ENCODE data around the gene DTX3. TPM values are rescaled to one million over a fixed set of nuclear protein-coding genes. Genes with fewer than 3 reads are reported as not detected.

Gene DTX3
- total and polyA plus RNA-seq, 2 of the 13 experiments (the other 11 are each of a cell fraction or from before 2014, with no cell fraction given): 9.0 to 27.2 TPM

GRCh38 chr12:57621497-57622292 is 17.1 kb downstream of the DTX3 start (continued):
- TF ChIP-seq ZNF883 (CRISPR knock-in tag; IDR thresholded peaks at IDR 0.05; ENCODE audit: not compliant biosample characterization) (peak; percentile 62), FOXK2 (IDR thresholded peaks at IDR 0.05) (no peak), PRDM4 (CRISPR knock-in tag; IDR thresholded peaks at IDR 0.05; ENCODE audit: borderline replicate concordance) (no peak), MTF2 (CRISPR knock-in tag; IDR thresholded peaks at IDR 0.05; ENCODE audit: borderline replicate concordance) (no peak), KLF11 (CRISPR knock-in tag; IDR thresholded peaks at IDR 0.05) (no peak), SUZ12 (IDR thresholded peaks at IDR 0.05; ENCODE audit: low read depth, low read length) (no peak), AHR (CRISPR knock-in tag; IDR thresholded peaks at IDR 0.05) (no peak), HOXA9 (CRISPR knock-in tag; IDR thresholded peaks at IDR 0.05; ENCODE audit: borderline replicate concordance) (no peak), HNF4A (CRISPR knock-in tag; IDR thresholded peaks at IDR 0.05) (no peak), U2AF1 (optimal IDR thresholded peaks at IDR 0.05; ENCODE audit: low read depth, low read length) (no peak), ZNF646 (CRISPR knock-in tag; IDR thresholded peaks at IDR 0.05) (no peak), ZNF790 (CRISPR knock-in tag; IDR thresholded peaks at IDR 0.05; ENCODE audit: borderline replicate concordance) (0 out of 2 replicates have a peak, but pooled peaks have one; percentile 44), ZNF224 (CRISPR knock-in tag; IDR thresholded peaks at IDR 0.05) (no peak), ZNF616 (CRISPR knock-in tag; IDR thresholded peaks at IDR 0.05; ENCODE audit: low read depth) (no peak), KDM6A (CRISPR knock-in tag; IDR thresholded peaks at IDR 0.05; ENCODE audit: low read depth) (no peak), MAFG (CRISPR knock-in tag; IDR thresholded peaks at IDR 0.05) (no peak), ZNF749 (CRISPR knock-in tag; IDR thresholded peaks at IDR 0.05; ENCODE audit: borderline replicate concordance) (peak; percentile 51; the same call in 1 of the 2 replicates)

All from HepG2 (cell line).